HEK293T (cell line): ENCODE results near the gene KRTAP10-4.

Source experiments
- BHLHE40 ChIP-seq: fragments of 450-650 bp; IDR thresholded peaks from 2 replicates; pipeline ENCODE4 v1.6.1; 2016; ENCODE audit warnings: mild to moderate bottlenecking, moderate library complexity, borderline replicate concordance
- ELF4 ChIP-seq: fragments of 450-650 bp; IDR thresholded peaks from 2 replicates; pipeline ENCODE4 v1.6.1; 2017; ENCODE audit warnings: antibody characterized with exemption
- FOXA1 ChIP-seq: fragments of 450-650 bp; IDR thresholded peaks from 2 replicates; pipeline ENCODE4 v1.6.1; 2016; ENCODE audit warnings: mild to moderate bottlenecking
- FOXK2 ChIP-seq: fragments of 450-650 bp; IDR thresholded peaks from 2 replicates; pipeline ENCODE4 v1.6.1; 2016; ENCODE audit warnings: mild to moderate bottlenecking
- FOXM1 ChIP-seq: fragments of 450-650 bp; IDR thresholded peaks from 2 replicates; pipeline ENCODE4 v1.6.1; 2017; ENCODE audit warnings: mild to moderate bottlenecking, borderline replicate concordance
- SP1 ChIP-seq: fragments of 450-650 bp; IDR thresholded peaks from 2 replicates; pipeline ENCODE4 v1.6.1; 2017
- SUZ12 ChIP-seq: fragments of 450-650 bp; IDR thresholded peaks from 2 replicates; pipeline ENCODE4 v1.6.1; 2016; ENCODE audit warnings: mild to moderate bottlenecking
- ZNF384 ChIP-seq: fragments of 450-650 bp; IDR thresholded peaks from 2 replicates; pipeline ENCODE4 v1.6.1; 2016
- TF ChIP-seq, protein P1 (sequence below): fragments of 450-650 bp; IDR thresholded peaks from 2 replicates; pipeline ENCODE4 v1.6.1; 2016

DNA sequence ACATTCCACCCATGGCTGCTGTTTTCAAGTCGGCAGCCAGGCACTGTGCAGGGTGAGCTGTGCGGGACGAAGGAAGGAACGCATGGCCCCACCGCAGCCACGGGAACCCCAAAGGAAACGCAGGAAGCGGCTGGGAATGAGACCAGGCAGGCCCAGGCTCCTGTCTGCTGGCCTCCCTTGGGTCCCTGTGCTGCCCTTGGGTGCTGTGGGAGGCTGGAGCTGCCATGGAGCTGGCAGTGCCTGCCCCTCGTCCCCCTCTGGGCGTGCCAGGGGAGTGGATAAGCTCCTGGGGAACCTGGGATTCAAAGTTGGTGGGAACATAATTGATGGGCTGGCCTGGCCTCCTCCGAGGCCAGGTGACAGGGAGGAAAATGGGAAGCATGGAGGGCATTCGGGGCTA lies 5.3 kb upstream of the KRTAP10-4 start:
- TF ChIP-seq FOXK2 (no peak), FOXA1 (no peak), ZNF384 (no peak), ELF4 (no peak), BHLHE40 (no peak), SP1 (no peak), FOXM1 (no peak), SUZ12 (no peak)
- TF ChIP-seq, protein P1, sequence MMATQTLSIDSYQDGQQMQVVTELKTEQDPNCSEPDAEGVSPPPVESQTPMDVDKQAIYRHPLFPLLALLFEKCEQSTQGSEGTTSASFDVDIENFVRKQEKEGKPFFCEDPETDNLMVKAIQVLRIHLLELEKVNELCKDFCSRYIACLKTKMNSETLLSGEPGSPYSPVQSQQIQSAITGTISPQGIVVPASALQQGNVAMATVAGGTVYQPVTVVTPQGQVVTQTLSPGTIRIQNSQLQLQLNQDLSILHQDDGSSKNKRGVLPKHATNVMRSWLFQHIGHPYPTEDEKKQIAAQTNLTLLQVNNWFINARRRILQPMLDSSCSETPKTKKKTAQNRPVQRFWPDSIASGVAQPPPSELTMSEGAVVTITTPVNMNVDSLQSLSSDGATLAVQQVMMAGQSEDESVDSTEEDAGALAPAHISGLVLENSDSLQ = no peak
